A549 (cell line): ENCODE results near the gene TAL1.

Experiments used
- CBX2 ChIP-seq: fragments of 200-600 bp; sonication (generic); IDR thresholded peaks from 2 replicates; pipeline ENCODE4 v1.6.1; 2016; ENCODE audit warnings: low read depth, mild to moderate bottlenecking, borderline replicate concordance
- EP300 ChIP-seq, 2 experiments: fragments of >200 bp; sonication (Bioruptor Twin); formaldehyde crosslinking; IDR thresholded peaks; 2 replicates in 1 of 2; 3 replicates in 1 of 2; pipeline ENCODE4 v1.6.1; 2016 to 2017

- no peak for TF ChIP-seq CBX2
- TF ChIP-seq EP300 (IDR thresholded peaks at IDR 0.05) = no peak
These were observed 23.6 kb downstream of the TAL1 start for GRCh38 chr1:47208374-47208850.
